ENCODE measurements around the gene CD7.

DNA sequence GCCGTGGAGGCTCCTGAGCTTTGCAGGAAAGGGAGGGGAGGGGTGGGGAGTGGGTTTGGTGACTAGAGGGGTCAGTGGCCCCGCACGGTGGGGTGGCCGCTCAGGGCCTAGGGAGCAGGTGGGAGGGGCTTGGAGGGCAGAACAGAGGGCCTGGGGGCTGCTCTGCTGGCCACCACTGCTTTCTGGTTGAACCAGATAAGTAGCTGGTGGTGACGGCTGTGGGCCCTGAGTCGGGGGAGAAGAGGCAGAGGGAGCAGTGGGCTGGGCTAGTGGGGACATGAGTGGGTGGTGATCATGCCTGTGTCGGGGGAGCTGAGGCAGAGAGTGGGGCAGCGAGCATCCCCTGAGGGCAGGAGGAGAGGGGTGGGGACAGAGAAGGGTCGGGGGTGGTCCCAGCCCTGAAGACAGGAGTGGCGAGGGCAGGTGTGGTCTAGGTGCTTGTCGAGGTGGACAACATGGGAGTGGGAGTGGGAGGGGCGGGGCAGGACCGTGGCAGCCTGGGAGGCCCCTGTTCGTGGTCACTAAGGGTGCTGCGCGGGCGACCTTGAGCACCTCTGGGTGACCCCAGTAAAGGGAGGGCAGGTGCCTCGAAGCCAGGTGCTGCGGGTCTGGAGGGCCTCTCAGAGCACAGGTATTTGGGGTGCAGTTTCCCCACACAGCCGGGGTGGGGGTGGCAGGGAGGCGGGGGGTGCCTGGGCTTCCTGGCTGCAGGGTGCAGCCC lies 6.3 kb upstream of the CD7 start:
- TF ChIP-seq, protein P1, sequence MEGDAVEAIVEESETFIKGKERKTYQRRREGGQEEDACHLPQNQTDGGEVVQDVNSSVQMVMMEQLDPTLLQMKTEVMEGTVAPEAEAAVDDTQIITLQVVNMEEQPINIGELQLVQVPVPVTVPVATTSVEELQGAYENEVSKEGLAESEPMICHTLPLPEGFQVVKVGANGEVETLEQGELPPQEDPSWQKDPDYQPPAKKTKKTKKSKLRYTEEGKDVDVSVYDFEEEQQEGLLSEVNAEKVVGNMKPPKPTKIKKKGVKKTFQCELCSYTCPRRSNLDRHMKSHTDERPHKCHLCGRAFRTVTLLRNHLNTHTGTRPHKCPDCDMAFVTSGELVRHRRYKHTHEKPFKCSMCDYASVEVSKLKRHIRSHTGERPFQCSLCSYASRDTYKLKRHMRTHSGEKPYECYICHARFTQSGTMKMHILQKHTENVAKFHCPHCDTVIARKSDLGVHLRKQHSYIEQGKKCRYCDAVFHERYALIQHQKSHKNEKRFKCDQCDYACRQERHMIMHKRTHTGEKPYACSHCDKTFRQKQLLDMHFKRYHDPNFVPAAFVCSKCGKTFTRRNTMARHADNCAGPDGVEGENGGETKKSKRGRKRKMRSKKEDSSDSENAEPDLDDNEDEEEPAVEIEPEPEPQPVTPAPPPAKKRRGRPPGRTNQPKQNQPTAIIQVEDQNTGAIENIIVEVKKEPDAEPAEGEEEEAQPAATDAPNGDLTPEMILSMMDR (IDR thresholded peaks at IDR 0.05): no peak
- no peak for TF ChIP-seq EZH2 (IDR thresholded peaks at IDR 0.05; ENCODE audit: borderline replicate concordance, insufficient read depth, low read depth, low read length, poor library complexity, severe bottlenecking)
